Activated T-helper 1 cell treated with Interleukin-2 at 50 U/mL for 16 hours (primary cell): ENCODE measurements around the gene MAFF.
"Not testable (repeated sequence)": the region's sequence is repeated elsewhere in the genome, so short reads cannot be mapped to it uniquely, and the experiment has no call there.

ENCODE experiments used
- DNase-seq: peaks from one replicate; pipeline ENCODE4 v3.0.0-alpha.2; 2020; ENCODE audit warnings: low read depth

The MAFF gene

DNA sequence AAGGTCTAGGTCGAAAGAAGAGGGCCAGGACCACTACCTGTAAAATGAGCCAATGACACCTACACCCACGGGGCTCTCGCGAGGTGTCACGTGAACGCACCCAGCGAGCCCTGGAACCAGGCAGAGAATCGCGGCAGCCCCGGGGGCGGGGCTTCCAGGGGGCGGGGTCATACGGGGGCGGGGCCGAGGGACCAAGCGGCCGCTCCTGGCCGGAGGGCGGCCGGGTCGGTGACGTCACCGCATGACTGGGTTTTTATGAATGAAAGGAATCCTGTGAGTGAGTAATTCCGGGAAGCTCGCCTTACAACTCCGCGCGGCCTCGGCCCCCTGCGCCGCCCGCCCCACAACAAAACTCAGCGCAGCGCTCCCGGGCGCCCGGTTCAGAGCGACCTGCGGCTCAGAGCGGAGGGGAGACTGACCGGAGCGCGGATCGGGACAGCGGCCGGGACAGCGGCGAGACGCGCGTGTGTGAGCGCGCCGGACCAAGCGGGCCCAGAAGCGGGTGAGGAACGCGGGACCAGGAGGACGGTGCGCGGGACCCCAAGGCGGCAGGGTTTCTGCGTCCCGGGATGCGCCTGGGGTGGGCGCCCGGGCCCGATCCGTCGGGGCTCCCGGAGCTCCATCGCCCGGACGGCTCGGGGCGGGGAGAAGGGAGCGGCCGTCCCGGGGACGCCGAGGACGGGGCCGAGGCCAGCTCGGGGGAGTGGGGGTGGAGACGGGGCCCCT is at the start of gene MAFF:
TSS of gene MAFF (plus strand) at position 284 of the 726 bp plus-strand sequence. CDS start 11,860 bp downstream, outside the sequence.
- DNase-seq: peak; percentile 74

GRCh38 chr22:38153821-38154562 is 47.8 kb upstream of the MAFF start:
- DNase-seq: no peak

DNA sequence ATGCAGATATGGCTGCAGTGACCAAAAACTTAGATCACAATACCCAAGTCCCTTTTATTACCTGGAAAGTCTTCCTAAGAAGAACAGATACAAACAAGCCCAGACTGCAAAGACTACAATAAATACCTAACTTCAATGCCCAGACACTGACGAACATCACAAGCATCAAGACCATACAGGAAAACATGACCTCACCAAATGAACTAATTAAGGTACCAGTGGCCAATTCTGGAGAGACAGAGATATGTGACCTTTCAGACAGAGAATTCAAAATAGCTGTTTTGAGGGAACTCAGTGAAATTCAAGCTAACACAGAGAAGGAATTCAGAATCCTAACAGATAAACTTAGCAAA is 47.3 kb upstream of the MAFF start:
- DNase-seq: not testable (repeated sequence)

DNA sequence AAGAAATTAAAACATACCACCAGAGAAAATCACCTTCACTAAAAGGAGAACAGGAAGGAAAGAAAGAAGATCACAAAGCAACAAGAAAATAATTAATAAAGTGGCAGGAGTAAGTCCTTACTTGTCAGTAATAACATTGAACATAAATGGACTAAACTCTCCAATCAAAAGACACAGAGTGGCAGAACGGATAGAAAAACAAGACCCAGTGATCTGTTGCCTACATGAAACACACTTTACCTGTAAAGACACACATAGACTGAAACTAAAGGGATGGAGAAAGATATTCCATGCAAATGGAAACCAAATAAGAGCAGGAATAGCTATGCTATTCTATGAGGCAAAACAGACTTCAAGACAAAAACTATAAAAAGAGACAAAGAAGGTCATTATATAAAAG is 46.1 kb upstream of the MAFF start:
- DNase-seq: no peak

DNA sequence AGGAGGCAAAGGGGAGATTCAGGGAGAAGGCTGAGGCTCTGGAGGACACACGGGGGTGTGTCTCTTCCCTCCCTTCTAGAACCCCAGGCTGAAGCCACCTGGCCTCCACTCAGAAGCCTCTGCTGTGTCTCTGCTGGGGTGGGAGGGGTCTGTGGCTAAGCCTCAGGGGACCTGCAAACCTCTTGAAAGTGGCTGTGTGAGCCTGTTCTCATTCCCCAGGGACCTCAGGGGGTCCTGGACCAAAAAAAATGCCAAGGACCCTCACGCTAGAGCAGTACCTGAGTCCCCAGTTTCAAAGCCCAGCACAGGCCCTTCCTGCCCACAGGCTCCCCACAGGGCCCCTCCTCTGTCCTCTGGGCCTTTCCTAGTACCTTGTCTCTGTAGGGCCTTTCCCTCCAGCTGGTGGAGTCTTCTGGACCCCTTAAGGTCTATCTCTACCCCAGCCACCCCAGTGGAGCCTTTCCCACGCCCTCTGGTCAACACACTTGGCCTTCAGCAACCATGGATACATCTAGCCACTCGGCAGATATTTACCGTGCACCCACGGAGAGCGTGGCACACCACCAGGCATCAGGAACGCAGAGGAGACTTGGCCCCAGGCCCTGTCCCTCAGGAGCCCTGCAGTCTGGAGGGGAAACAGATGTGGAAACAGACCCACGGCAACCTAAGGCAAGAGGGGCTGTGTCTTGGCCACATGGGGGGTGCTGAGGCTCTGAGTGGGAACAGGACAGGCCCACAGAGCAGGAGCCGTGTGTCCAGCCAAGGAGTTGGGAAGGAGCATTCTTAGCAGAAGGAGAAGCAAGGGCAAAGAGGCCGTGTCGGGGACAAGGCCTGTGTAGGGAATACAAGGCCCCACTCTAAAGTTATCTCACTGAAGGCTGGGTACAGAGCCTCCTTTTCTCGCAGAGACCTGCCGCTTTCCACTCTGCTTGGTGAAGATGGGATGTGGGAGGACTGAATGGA is 38.6 kb upstream of the MAFF start:
- DNase-seq: no peak

- DNase-seq: no peak
Observed at GRCh38 chr22:38163844-38164550, 37.8 kb upstream of the MAFF start.

GRCh38 chr22:38164551-38164918 is 37.3 kb upstream of the MAFF start:
- no peak for DNase-seq

DNA sequence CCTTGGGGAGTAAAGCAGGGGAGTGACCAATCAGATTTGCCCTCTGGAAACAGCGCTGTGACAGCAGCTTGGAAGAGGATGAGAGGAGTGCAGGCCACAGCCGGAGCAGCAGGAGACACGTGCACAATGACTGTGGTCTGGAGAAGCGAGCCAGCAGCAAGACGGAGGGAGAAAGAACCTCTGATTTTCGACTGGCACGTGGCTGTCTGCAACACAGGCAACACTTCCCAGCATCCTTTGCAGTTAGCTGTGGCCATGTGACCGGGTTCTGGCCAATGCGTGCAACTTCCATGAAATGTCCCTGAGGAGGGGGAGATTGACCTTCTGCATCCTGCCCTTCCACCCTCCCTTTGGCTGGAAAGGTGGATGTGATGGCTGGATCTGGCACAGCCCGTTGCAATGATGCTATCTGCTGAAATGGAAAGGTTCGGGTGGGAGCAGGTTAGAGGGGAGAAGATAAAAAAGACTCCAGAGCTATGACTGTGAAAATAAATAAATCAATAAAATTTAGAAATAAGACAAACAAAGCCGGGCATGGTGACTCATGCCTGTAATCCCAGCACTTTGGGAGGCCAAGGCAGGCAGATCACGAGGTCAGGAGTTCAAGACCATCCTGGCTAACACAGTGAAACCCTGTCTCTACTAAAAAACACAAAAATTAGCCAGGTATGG is 35.7 kb upstream of the MAFF start:
- DNase-seq: no peak

GRCh38 chr22:38167988-38168407 is 33.8 kb upstream of the MAFF start:
- no peak for DNase-seq

DNA sequence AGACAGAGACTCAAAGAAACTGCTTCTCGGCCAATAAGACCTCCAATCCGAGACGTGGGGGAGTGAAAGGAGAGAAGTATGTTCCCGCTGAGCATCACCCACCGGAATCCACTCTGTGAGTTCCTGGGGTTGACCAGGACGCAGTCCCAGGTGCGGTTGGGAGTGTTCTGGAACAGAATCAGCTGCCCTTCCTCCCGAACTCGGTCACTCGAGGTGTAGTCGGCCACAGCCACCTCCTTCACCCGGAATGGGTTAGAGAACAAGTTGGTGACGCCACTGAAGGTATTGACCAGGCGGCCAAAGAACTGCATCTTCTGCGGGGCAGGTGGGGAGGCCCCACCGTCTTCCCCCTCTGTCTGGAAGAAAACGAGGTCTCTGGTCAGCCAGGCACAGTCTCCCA is 32.7 kb upstream of the MAFF start:
- no peak for DNase-seq

DNA sequence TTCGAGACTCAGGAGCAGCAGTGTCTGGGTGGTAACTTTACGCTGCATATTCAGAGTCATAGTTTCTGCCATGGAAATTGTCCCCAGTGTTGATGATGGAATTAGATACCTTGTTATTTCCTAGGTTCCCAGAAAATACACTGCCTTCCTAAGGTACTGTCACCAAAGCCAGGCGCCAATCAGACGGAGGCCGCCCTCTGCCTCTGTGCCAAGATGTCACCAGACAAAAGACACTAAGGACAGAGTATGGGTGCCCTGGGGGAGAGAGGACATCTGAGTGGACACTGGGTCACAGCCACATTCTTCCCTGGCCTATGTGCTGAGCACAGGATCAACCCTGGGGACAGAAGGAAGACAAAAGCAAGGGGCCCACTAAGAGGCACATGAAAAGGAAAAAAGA is 31.3 kb upstream of the MAFF start:
- DNase-seq: no peak

GRCh38 chr22:38171927-38172831 is 29.6 kb upstream of the MAFF start:
- no peak for DNase-seq

- no peak for DNase-seq
Observed at GRCh38 chr22:38172832-38173640, 28.8 kb upstream of the MAFF start.

- DNase-seq: no peak
Observed at GRCh38 chr22:38173641-38173906, 28.2 kb upstream of the MAFF start.

GRCh38 chr22:38174626-38175025 is 27.2 kb upstream of the MAFF start:
- no peak for DNase-seq

DNA sequence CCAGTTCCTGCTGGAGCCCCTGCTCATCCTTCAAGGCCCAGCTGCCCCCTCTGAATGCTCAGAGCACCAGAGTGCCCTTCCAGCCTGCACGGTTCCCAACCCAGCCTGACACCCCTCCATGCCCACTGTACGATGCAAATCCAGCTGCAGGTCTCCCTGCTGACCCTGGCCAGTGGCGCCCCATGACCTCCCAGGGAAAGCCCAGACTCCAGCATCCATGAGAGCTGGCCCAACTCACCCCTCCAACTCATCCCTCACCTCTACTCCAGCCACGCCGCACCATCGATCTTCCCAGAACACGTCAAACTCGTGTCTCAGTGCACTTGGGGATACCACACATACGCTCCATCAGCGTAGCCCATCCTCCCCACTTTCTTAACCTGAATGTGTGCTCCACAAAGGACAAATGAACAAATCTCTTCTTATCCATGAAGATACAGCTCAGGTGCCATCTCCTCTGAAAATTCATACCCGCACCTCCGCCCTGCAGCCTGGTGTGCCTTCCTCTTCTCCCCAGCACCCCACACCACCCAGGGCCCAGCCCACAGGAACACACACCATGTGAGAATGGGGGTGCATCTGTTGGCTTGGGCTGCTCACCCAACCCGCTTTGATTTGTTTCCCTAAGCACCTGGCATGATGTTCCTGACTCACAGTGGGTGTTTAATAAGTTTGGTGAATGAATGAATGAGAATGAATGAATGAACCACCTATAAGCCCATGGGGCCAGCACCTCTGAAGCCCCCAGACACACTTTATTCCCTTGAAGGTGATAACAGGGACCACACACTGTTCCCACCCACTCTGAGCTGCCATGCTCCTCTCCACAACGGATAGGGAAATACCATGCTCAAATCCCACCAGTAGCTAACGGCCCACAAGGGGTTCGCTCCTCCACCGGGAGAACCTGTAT is 26.3 kb upstream of the MAFF start:
- no peak for DNase-seq

GRCh38 chr22:38176170-38176741 is 25.5 kb upstream of the MAFF start:
- peak; percentile 14 for DNase-seq

DNA sequence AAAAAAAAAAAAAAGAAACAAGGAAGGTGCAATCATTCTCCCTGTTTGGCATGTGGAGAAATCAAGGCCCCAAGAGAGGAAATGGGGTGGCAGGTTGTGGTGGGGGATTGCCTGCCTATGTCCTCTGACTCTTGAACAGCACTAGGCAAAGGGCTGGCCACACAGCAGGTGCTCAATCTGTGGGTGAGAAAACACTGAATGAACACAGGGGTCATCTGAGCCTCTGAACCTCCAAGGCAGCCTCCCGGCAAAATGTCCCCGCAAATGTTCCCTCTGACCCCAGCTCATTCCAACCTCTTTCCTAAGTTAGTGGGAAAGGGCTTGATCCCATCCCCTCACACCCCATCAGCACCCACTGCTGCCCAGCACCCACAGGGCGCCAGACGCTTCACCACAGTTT is 24.8 kb upstream of the MAFF start:
- no peak for DNase-seq
